Mononuclear cell (primary cell): ENCODE results near the gene PTPN1. TPM values are rescaled to one million over a fixed set of nuclear protein-coding genes. Genes with fewer than 3 reads are reported as not detected.
"Not testable (repeated sequence)": the region's sequence is repeated elsewhere in the genome, so short reads cannot be mapped to it uniquely, and the experiment has no call there.

ENCODE experiments used
- H3K27me3 ChIP-seq: 2 replicates; pipeline ENCODE4 v1.6.0; 2011; ENCODE audit warnings: low read length, control low read depth; ENCODE audit not compliant: insufficient read depth
- H3K4me1 ChIP-seq: 2 replicates; pipeline ENCODE4 v1.5.1; 2011; ENCODE audit warnings: mild to moderate bottlenecking, low read length, control low read depth; ENCODE audit not compliant: insufficient read depth
- H3K4me3 ChIP-seq: 2 replicates; pipeline ENCODE4 v1.5.1; 2011; ENCODE audit warnings: mild to moderate bottlenecking, low read length, moderate library complexity
- H3K9me3 ChIP-seq: 2 replicates; pipeline ENCODE4 v1.5.1; 2011; ENCODE audit warnings: low read depth, mild to moderate bottlenecking, control low read depth, low read length
- total RNA-seq: library from RNA; depleted of rRNA; stranded (reverse); fragments of >200 nt; gene quantifications from one replicate; pipeline ENCODE4 v1.2.3, GENCODE V29; 2012

PTPN1 gene
- total RNA-seq, 1 donor = 86.0 TPM

DNA sequence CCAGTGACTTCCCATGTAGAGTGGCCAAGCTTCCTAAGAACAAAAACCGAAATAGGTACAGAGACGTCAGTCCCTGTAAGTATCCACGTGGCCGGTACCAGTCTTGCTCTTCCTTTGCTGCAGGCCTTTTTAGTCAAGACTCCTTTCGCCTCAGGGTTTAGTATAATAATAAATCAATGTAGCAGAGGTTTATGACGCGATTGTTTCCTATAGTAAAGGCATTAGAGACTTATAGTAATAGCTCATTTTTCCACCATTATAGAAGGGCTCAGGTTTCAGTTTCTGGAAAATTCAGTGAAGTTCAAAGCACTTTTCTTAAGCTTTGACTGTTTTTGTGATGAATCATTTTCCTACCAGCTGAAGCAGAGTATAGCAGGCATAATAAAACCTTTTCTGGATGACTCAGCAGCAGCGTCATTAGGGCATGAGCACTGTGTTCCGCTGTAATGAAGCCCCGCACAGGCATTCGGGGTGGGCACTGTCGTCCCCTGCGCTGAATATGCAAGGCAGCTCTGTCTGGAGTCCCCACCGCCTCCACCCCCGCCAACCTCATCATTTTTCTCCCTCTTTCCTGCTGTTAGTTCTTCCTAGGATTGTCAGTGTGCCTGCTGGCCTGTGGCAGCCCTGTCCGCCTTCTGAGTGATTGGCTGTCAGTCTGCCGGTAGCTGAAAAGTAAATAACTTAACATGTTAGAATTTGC, 51.3 kb downstream of the PTPN1 start:
- H3K4me1 ChIP-seq = peaks cover 11% of the 10 kb centered on the region
- H3K9me3 ChIP-seq = no peaks in the 10 kb centered on the region
- H3K27me3 ChIP-seq = no peaks in the 10 kb centered on the region
- no peak overlapping the region for H3K4me3 ChIP-seq

DNA sequence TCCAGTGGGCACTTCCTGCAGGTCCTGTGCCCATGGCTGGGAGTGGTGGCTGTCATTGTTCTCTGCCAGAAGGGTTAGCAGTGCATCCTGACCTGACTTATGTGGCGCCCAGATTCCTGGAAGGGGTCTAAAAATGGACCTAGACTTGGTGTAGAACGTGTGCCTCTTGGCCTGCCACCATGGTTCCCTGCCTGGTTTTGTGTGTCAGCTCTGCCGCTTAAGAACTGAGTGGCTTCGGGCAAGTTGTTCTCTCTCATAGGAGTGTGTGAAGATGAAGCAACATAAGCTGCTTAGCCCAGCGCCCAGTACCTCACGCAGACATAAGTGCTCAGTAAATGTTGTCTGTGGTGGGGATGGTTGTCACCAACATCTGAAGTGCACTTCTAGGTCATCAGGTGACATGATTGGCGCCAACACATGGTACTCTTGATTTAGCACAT, 52.1 kb downstream of the PTPN1 start:
- H3K9me3 ChIP-seq = no peaks in the 10 kb centered on the region
- H3K27me3 ChIP-seq = no peaks in the 10 kb centered on the region
- H3K4me3 ChIP-seq = no peak overlapping the region
- H3K4me1 ChIP-seq = peaks cover 14% of the 10 kb centered on the region

DNA sequence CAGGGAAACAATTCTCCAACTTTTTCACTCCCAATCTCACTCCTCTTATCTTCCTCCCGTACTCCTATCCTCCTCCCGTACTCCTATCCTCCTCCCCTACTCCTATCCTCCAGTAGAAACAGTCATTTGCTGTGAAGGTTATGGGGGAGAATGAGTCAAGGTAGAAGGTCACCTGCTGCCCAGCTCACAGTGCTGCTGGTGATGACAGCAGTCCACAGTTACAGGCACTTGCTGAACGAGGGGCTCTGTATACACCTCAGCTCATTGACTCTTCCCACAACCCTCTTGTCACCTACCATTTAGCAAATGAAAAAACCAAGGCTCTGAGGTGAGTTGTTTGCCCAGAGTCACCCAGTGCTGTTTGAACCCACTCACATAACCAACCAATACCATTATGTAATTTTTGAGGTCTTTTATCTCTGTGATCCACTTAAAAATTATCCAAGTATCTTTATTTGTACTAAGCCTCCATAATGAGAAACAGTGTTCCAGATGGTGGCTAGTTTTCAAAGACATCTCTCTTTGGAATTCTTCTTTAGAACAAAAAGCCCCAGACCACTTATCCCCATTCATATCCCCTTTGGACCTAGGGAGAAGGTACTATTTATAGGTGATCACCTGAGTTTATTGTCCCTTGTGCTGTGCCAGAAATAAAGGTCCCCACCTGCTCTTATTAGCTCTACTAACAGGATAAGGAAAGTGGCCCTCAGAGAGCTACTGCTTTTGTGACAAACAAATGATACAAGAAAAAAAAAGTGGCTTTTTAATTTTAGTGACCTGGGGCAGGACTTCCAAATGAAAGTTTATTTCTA, 53.2 kb downstream of the PTPN1 start:
- Histone ChIP-seq H3K9me3 (no peaks in the 10 kb centered on the region), H3K4me1 (peaks cover 13% of the 10 kb centered on the region), H3K27me3 (no peaks in the 10 kb centered on the region), H3K4me3 (no peak overlapping the region)

DNA sequence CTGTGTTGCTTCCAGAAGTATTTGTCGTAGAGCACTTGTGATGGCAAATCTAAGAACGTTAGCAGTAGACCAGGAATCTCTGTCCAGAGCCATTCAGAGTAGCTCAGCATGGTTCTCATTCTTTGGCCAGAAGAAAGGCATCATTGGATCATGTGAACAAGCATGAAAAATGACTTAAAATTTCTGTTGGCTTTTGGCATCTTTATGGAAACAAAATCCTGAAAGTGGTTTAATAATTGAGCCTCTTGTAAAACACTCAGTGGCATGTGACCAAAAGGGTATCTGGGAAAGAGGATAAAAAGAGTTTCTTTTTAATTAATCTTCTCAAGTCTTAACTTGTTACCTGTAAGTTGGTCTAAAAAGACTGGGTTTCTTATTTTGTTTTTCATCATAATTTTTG, 55.2 kb downstream of the PTPN1 start:
- H3K4me3 ChIP-seq = no peak overlapping the region

DNA sequence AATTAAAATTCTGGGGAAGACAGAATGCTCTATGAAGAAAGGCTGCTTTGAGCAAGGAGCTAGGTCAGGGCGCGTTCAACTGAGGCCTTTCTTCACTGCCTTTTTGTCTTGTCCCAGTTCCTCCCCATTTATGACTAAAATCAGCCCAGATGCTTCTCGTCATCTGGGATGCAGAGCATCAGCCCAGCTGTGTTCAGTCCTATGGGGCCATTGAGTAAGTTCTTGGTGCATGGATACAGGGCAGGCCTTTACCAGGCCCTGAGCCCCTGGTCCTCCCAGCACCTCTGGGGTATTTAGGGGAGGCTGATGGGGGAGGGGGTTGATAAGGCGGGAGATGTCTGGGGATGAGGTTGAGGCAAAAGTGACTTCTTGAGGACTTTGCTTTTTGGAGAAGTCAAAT, 55.7 kb downstream of the PTPN1 start:
- H3K9me3 ChIP-seq = no peaks in the 10 kb centered on the region
- H3K4me1 ChIP-seq = peaks cover 24% of the 10 kb centered on the region
- H3K27me3 ChIP-seq = no peaks in the 10 kb centered on the region
- no peak overlapping the region for H3K4me3 ChIP-seq

More for the DNA sequence above, 55.2 kb downstream of the PTPN1 start:
- H3K4me1 ChIP-seq = peaks cover 19% of the 10 kb centered on the region
- H3K9me3 ChIP-seq = no peaks in the 10 kb centered on the region
- H3K27me3 ChIP-seq = no peaks in the 10 kb centered on the region

DNA sequence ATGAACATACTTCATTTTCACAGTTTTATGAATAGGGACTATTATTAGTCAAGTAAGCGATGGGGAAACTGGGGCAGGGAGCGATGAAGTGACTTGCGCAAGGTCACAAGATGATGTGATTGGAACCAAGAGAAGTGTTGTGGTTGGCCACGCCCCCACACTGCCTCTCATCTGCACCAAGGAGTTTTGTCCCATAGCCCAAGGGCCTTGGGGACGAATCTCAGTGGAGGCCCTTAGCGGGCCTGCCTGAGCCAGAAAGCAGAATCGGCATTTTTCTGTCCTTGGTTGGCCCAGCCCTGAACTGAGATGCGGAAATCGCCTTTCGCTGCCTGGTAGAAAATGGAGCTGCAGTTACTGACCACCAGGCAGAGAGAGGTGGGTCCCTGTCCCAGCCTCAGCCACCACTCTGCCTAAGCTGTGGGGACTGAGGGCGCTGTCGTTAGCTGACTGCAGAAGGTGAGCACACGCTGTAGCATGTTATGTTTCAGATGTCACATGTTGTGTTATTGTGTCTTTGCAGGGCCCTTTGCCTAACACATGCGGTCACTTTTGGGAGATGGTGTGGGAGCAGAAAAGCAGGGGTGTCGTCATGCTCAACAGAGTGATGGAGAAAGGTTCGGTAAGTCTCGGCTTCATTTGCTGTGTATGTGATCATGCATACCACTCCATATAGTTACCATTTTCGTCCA, 57.8 kb downstream of the PTPN1 start:
- no peaks in the 10 kb centered on the region for H3K9me3 ChIP-seq
- H3K4me3 ChIP-seq = no peak overlapping the region
- H3K4me1 ChIP-seq = peaks cover 44% of the 10 kb centered on the region
- no peaks in the 10 kb centered on the region for H3K27me3 ChIP-seq

DNA sequence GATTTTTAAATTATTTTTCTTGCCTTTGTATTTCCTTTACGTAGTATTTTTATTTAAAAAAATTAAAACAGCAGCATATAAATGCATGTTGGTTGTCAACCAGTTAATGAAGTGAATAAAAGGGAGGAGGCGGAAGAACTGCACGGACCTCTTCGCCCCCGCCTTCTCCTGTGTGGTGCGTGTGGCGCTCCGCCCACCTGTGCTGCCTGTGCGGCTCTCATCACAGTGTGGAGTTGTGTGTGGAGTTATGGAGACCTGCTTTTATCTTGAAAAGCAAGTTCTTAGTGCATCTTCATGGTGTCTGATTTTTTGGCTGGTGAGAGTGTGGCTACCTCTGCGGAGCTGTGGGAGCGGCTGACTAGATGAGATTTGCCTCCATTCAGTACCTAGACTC, 58.4 kb downstream of the PTPN1 start:
- H3K27me3 ChIP-seq = no peaks in the 10 kb centered on the region
- peaks cover 45% of the 10 kb centered on the region for H3K4me1 ChIP-seq
- no peaks in the 10 kb centered on the region for H3K9me3 ChIP-seq
- H3K4me3 ChIP-seq = no peak overlapping the region

DNA sequence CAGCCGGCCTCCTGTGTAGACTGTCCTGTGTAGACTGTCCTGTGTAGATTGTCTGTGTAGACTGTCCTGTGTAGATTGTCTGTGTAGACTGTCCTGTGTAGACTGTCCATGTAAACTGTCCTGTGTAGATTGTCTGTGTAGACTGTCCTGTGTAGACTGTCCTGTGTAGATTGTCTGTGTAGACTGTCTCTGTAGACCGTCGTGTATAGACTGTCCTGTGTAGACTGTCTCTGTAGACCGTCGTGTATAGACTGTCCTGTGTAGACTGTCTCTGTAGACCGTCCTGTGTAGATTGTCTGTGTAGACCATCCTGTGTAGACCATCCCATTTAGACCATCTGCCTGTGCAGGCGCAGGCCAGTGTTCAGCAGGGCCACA, 59.3 kb downstream of the PTPN1 start:
- peaks cover 45% of the 10 kb centered on the region for H3K4me1 ChIP-seq
- not testable (repeated sequence) for H3K4me3 ChIP-seq, H3K27me3 ChIP-seq, H3K9me3 ChIP-seq

DNA sequence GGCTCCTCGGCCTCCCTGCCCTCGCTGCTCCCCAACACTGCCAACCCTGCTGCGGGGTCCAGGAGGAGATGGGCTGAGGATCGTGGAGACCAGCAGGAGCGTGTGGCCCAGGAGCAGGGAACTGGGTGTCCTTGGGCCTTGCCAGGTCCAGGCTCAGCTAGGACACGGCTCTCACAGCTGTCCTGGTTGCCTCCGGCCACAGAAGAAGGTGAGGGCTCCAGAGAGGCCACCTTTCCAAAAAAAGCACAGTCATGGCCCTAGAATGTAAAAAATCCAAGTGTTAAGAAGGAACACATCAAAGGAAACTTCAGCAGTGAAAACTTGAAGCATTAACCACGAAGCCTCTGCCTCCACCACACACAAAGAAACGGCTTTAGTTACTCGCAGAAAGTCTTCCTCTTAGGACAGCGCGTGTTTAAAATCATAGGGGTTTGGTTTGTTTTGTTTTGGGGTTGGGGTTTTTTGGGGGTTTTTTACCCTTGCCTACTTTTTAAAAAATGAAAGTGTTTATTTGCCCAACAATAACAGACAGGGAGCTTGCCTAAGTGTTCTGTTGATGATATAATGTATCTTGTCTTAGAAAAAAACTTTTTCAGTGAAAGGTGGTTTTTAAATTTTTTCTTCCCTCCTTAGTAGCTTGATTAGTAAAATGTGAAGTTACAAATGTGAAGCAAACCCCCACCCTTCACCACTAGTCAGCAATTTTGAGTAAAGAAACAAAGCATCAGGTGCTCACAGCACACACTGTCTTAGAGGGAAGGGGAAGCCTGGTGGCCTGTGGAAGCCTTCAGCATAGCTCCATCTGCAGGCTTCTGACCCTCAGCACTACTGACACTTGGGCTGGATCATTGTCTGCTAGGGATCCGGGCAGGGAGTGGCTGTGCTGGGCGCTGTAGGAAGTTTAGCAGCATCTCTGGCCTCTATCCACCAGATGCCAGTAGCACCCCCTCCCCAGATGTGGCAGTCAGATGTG, 60.0 kb downstream of the PTPN1 start:
- Histone ChIP-seq H3K4me3 (no peak overlapping the region), H3K4me1 (peaks cover 45% of the 10 kb centered on the region), H3K9me3 (no peaks in the 10 kb centered on the region), H3K27me3 (no peaks in the 10 kb centered on the region)

DNA sequence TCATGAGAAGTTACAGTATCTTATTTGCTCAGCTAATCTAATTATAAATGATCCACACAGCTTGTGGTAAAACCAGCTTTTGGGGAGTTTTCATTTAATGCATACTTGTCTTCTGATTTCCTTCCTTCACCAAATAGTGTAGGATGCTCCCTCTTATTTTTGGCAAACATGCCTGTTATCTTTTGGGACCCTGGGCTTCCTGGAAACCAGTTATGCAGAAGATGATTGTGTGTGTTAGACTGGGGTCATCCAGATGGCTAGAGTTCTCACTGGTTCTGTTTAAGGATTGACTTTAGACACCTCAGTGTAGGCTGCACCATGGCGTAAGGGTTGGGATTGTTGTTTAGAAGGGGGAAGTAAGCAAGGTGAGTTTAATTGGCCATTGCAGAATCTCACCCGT, 61.3 kb downstream of the PTPN1 start:
- no peak overlapping the region for H3K4me3 ChIP-seq
- H3K9me3 ChIP-seq = no peaks in the 10 kb centered on the region
- peaks cover 38% of the 10 kb centered on the region for H3K4me1 ChIP-seq
- no peaks in the 10 kb centered on the region for H3K27me3 ChIP-seq

DNA sequence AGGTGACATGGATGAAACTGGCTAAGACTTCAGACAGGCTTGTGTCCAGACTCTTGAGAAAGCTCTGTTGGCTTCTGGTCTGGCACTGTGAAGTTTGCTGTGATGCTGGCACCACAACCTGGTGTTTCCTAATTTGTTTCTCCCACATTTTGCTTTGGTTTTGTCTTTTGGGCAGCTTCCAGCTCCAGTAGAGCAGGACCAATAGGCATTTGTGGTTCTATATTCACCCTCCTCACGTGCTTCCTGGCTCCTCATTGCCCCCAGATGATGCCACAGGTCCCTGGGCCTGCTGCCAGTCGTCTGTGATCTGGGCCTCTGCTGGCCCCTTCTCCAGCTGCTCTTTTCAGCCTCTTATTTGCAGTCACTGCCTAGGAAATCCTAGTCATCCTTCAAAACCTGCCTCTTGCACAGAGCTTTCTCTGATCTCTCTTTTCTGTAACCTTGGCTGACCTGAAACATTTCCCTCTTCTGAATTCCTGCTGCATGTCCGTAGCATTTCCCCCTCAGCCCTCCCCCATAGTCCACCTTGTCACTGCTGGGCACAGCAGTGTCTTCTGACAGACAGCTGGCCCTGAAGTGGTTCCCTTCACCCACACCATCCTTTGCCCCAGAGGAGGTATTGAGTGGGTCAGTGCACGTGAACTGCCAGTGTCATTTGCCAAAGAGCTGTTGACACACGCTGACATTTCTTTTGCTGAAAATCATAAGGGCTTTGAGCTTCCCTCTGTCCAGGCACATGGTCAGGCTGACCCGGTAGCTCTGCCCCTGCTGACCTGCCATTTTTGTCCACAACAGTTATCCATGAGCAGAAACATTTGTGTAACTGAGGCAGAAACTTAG, 63.0 kb downstream of the PTPN1 start:
- Histone ChIP-seq H3K27me3 (no peaks in the 10 kb centered on the region), H3K4me3 (no peak overlapping the region), H3K4me1 (peaks cover 34% of the 10 kb centered on the region), H3K9me3 (no peaks in the 10 kb centered on the region)

DNA sequence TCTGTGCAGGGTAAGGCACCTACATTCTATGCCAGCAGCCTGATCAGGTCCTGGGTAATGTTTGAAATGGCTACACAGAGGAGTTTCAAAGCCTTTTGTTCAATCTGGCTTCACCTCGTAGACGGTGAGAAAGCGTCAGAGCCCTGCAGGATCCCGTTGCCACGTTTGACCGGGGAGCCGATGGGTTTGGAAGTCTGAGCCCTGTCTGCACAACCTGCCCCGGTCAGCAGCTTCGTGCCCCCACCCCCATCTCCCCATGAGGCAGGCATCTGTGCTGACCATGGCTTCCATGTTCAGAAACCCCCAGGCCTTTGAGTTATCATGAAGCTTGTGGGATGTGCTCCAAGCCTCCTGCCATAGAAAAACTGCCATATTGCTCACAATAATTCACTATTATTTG, 63.9 kb downstream of the PTPN1 start:
- no peaks in the 10 kb centered on the region for H3K27me3 ChIP-seq
- no peaks in the 10 kb centered on the region for H3K9me3 ChIP-seq
- H3K4me3 ChIP-seq = no peak overlapping the region
- H3K4me1 ChIP-seq = peaks cover 34% of the 10 kb centered on the region

DNA sequence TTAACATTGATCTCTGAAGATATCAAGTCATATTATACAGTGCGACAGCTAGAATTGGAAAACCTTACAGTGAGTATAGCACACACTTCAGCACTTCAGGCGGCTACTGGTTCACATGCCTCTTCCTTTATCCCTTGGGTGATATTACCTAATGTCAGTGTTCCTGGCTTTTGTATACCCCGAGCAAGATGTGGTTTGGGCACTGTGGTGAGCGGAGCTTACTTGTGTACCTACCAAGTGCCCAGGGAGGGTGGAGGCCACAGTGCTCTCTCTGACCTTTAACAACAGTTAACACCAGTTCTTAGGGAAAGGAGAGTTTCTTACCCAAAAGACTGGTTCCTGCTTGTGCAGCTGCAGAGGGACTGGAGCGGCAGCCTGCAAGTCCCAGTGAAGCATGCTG, 64.4 kb downstream of the PTPN1 start:
- Histone ChIP-seq H3K27me3 (no peaks in the 10 kb centered on the region), H3K9me3 (no peaks in the 10 kb centered on the region), H3K4me3 (no peak overlapping the region), H3K4me1 (peaks cover 32% of the 10 kb centered on the region)
